Inflammatory macrophage treated with lipopolysaccharide for 4 hours (primary cell): ENCODE data around the gene FKBP1B.
"Not testable (repeated sequence)": the region's sequence is repeated elsewhere in the genome, so short reads cannot be mapped to it uniquely, and the experiment has no call there.

ENCODE experiments used
- DNase-seq: peaks from one replicate; pipeline ENCODE4 v3.0.0-alpha.2; 2020

FKBP1B gene

GRCh38 chr2:24049485-24050021, at the start of gene FKBP1B:
Gene FKBP1B (plus strand): TSS chr2:24049741. CDS start chr2:24049850, 109 bp downstream.
- peak; percentile 32 for DNase-seq

GRCh38 chr2:24007693-24008092, 41.8 kb upstream of the FKBP1B start:
- no peak for DNase-seq

- DNase-seq, result no peak
Measured at GRCh38 chr2:24008672-24009366, 40.7 kb upstream of the FKBP1B start.

GRCh38 chr2:24009367-24009679, 40.2 kb upstream of the FKBP1B start:
- DNase-seq, result no peak

DNA sequence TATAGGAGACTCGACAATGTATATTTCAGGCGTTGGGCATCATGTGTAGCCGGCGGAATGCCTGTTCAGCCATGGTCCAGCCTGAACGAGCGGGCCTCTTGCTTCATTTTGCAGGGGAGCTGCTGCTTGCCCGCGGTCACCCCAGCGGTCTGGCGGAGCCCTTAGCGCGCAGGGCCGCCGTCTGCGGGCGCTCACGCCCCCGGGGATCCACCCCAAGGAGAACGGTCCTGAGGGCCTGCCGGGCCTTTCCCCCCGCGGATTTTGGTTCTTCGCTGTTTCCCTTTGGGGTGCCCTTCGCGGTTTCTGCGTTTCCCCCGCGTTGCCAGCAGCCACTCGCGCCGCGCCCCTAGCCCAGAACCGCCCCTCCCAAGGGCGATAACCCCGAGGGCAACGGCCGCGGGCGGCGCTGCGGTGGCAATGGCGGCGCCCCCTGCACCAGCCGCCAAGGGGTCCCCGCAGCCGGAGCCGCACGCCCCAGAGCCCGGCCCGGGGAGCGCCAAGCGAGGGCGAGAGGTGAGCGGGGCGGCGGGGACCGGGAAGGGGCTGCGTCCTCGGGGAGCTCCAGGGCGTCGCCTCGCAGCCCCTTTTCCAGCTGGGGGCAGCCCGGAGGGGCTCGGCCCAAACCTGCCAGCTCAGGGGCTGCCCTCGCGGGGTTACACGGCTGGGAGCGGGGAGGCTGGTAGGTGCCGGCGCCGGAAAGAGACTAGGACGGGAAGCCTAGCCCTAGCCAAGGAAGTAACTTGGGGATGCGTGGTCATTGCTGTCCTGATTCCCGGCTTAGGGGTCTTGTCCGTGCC, 39.7 kb upstream of the FKBP1B start, which contains the start of gene MFSD2B:
TSS of gene MFSD2B (plus strand) at position 406 of the 797 bp plus-strand sequence. CDS start at position 418, 12 bp downstream.
- DNase-seq, result no peak

- no peak for DNase-seq
Measured at GRCh38 chr2:24010477-24011249, 38.9 kb upstream of the FKBP1B start.

- no peak for DNase-seq
Measured at GRCh38 chr2:24011250-24012104, 38.1 kb upstream of the FKBP1B start.

GRCh38 chr2:24012521-24013188, 36.9 kb upstream of the FKBP1B start:
- no peak for DNase-seq

- DNase-seq, result not testable (repeated sequence)
Measured at GRCh38 chr2:24014902-24015301, 34.6 kb upstream of the FKBP1B start.

DNA sequence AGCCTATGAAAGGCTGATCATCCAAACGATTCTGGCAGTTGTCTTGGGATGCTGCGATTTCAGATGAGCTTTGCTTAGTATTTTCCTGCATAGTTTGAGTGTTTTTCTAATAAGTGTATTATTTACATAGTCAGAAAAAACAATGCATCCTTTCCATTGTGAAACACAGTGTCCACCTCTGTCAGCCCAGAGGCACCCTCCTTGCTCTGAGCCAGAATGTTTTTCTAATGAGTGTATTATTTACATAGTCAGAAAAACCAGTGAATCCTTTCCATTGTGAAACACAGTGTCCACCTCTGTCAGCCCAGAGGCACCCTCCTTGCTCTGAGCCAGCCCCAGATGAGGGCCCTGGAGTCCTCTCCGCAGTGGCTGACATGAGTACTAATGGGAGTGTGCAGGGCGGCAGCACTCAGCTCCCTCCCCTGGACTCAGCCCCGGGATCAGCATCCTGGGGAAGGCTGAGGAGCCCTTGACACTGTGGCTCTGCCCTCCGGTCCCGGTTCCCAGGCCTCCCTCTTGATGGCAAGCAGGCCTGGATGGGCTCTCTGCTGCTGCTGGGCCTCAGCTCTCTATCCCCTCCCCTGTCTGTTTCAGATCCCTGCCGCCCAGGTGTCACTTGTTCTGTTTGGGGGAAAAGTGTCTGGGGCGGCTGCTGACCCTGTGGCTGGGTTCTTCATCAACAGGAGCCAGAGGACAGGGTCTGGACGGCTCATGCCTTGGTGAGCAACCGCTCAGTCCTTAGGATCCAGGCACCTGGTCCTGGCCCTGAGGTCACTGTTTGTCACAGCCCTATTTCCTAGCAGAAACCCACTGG, 33.8 kb upstream of the FKBP1B start:
- no peak for DNase-seq

DNA sequence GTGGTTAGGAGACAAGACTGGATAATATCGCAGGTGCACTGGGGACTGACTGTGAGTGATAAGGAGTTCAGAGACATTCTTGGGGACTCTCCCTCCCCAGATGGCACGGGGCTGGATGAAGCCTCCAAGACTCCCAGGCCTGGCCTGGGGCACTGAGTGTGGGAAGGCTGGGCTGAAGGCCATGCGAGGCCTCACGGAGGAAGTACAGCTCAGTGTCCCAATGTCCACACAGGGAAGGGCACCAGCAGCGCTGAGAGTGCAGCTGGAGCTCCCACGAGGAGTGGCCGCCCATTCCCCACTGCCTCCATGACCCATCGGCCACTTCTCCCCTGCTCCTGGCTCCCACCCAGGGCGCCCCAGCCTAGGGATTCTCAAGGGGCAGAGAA, 33.2 kb upstream of the FKBP1B start:
- DNase-seq, result no peak

DNA sequence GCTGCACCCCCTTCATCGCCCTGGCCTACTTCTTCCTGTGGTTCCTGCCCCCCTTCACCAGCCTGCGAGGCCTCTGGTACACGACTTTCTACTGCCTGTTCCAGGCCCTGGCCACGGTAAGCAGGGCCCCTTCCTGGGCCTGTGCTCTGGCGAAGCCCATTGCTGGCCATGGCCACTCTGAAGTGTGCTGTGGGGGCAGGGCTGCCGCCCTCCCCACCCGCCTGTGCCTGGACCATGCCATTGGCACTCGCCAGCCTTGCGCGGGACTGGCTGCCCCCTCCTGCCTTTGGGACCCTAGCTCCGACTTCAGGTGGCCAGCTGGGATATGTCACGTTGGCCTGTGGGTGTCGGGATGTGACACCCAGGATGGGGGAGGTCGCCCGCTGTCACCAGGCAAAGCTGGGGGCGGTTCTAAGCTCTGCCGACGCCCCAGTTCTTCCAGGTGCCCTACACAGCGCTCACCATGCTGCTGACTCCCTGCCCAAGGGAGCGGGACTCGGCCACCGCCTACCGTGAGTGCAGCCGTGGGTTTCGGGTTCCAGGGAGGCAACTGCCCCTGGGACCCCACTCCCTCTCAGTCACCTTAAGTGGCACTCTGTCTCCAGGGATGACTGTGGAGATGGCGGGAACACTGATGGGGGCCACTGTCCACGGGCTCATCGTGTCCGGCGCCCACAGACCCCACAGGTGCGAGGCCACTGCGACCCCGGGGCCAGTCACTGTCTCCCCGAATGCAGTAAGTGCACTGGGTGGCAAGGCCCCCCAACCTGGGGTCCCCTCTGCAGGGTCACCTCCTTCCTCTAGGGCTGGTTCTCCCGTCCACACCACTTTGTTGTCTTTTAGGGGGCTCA, 32.5 kb upstream of the FKBP1B start:
- no peak for DNase-seq

DNA sequence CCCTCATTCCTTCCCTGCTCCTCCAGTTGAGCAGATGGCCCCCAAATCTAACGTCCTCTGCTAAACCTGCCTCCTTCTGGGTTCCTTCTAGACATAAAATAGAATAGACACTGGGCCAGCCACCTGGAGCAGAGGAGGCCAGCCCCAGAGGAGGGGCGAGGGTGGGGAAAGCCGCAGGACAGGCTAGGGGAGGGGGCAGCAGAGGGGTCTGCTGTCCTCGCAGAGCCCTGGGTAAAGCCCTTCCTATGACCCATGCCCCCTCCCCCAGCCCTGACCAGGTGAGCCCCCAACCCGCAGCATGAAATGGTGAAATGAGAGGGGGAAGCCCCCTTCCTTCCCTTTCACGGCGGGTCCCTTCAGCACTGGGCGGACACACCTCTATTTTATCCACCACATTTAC, 31.8 kb upstream of the FKBP1B start:
- DNase-seq, result no peak

DNA sequence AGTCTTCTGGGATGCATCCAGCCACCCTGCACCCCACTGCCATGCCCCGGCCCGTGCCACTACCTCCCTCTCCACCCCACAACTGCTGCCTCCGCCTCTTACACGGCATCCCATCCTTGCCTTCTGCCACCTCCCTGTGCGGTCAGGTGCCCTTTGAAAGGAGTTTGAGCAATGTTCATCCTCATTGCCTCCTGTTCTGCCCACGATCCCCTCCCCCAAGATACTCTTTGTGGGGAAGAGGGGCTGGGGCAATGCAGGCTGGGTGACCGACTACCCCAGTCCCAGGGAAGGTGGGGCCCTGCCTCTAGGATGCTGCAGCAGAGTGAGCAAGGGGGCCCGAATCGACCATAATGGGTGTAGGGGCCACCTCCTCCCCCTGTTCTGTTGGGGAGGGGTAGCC, 31.3 kb upstream of the FKBP1B start:
- DNase-seq, result no peak

GRCh38 chr2:24019729-24020128, 29.8 kb upstream of the FKBP1B start:
- DNase-seq, result no peak

DNA sequence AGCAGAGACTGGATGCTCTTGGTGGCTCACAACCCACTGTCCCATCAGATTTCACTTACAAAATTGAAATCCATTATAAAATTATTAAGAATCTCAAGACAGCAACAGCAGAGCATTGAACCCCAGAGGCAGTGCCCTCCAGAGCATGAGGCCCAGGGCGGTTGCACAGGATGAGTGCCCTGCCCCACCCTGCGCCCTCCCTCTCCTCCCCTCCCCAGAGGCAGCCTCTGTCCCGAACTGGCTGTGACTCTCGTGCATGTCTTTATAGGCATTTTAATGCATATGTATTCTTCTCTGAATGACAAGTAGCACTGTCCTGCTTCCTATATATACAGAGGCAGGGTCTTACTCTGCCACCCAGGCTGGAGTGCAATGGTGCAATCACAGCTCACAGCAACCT, 29.3 kb upstream of the FKBP1B start:
- no peak for DNase-seq

GRCh38 chr2:24021122-24021998, 28.2 kb upstream of the FKBP1B start:
- DNase-seq, result no peak

DNA sequence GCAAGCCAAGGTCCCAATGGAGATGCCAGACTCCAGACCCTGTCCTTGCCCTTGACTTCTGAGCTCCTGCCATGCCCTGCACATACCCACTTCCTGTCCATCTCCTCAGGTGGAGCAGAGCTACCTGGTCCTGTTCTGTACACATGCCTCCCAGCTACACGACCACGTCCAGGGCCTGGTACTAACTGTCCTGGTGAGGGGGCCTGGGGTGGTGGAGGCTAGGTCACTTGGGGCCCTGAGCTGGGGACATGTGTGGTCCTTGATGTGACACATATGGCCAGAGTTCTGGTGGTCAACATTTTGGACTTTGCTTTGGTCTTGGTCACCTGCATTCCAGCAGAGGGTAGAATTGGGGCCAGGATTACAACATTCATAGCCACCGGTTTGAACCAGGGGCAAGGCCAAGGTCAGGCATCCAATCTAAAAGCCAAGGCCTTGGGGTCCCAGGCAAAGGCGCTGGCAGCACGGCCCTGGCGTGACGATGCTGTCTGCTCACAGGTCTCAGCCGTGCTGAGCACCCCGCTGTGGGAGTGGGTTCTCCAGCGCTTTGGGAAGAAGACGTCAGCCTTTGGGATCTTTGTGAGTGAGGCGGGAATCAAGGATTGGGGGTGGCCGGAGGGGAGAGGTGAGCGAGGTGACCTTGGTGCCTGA, 27.1 kb upstream of the FKBP1B start:
- no peak for DNase-seq
